SH-SY5Y (cell line): ENCODE data around the gene NFATC2.

Source experiments
- GATA2 ChIP-seq: IDR thresholded peaks from 2 replicates; pipeline ENCODE4 v1.6.1; 2011; ENCODE audit warnings: mild to moderate bottlenecking, low read depth, low read length
- GATA3 ChIP-seq: IDR thresholded peaks from 2 replicates; pipeline ENCODE4 v1.6.1; 2011; ENCODE audit warnings: low read depth, mild to moderate bottlenecking, low read length, moderate library complexity

DNA sequence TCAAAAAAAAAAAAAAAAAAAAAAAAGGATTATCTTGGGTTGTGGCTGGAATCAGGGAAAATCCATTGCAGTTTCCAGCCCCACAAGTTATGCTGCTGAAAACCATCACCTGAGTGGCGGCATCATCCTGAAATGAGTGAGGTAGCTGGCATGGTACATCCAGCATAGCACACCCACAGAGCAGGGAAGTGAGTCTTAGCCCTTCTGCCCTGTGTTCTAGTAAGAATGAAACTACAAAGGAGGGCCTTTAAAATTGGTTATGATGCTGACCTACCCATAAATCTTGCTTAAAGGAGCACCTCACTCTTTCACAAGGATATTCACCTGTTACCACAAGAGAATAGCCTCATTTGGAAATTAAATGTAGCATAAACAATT, 119.2 kb downstream of the NFATC2 start:
- no peak for TF ChIP-seq GATA2
- TF ChIP-seq GATA3: no peak
